CD14-positive monocyte (primary cell): ENCODE data around the gene TSPAN13. TPM values are rescaled to one million over a fixed set of nuclear protein-coding genes. Genes with fewer than 3 reads are reported as not detected.

Experiments
- DNase-seq, 3 donors: peaks; one replicate each; pipeline ENCODE4 v3.0.0-alpha.2; 2011 to 2022
- H2AFZ ChIP-seq: 2 replicates; pipeline ENCODE4 v1.6.0; 2012; ENCODE audit warnings: mild to moderate bottlenecking, low read depth, low read length, inconsistent platforms; ENCODE audit not compliant: insufficient read depth, poor library complexity, severe bottlenecking
- H3K27ac ChIP-seq, 2 donors: 1 replicate in 1 of 2; 2 replicates in 1 of 2; pipeline ENCODE4 v1.5.1; 2012 to 2013; ENCODE audit warnings: low read length in 2 of 2, control low read depth in 1 of 2, inconsistent platforms in 1 of 2, low read depth in 1 of 2, mild to moderate bottlenecking in 1 of 2
- H3K27me3 ChIP-seq, 2 donors: one replicate each; pipeline versions ENCODE4 v1.6.0 to v1.6.1; 2011 to 2013; ENCODE audit warnings: low read length in 2 of 2; ENCODE audit not compliant: control insufficient read depth in 2 of 2, insufficient read depth in 2 of 2
- H3K36me3 ChIP-seq, 2 donors: replicated peaks in 1 of 2; 1 replicate in 1 of 2; 2 replicates in 1 of 2; pipeline versions ENCODE4 v1.5.1 to v1.6.1; 2012 to 2013; ENCODE audit warnings: low read length in 2 of 2, control low read depth in 1 of 2, inconsistent platforms in 1 of 2, mild to moderate bottlenecking in 1 of 2; ENCODE audit not compliant: insufficient read depth in 2 of 2, control insufficient read depth in 1 of 2
- H3K4me1 ChIP-seq, 2 donors: 1 replicate in 1 of 2; 2 replicates in 1 of 2; pipeline versions ENCODE4 v1.5.1 to v1.6.1; 2012 to 2013; ENCODE audit warnings: low read length in 2 of 2, control low read depth in 1 of 2, inconsistent platforms in 1 of 2, mild to moderate bottlenecking in 1 of 2, moderate library complexity in 1 of 2; ENCODE audit not compliant: insufficient read depth in 2 of 2, control insufficient read depth in 1 of 2
- H3K4me2 ChIP-seq: replicated peaks from 2 replicates; pipeline ENCODE3; 2012; ENCODE audit warnings: low read length, moderate library complexity, mild to moderate bottlenecking; ENCODE audit not compliant: poor library complexity, severe bottlenecking; ENCODE audit errors: extremely low read depth
- H3K4me3 ChIP-seq, 3 experiments: fragments of 200-600 bp in 1 of 3; sonication (generic) in 1 of 3; replicated peaks in 1 of 3; 1 replicate in 2 of 3; 2 replicates in 1 of 3; pipeline ENCODE4 v1.5.1; 2011 to 2013; ENCODE audit warnings: low read length in 3 of 3, mild to moderate bottlenecking in 3 of 3, control low read depth in 2 of 3, low read depth in 2 of 3, inconsistent platforms in 1 of 3, moderate library complexity in 1 of 3
- H3K79me2 ChIP-seq: 2 replicates; pipeline ENCODE4 v1.6.0; 2012; ENCODE audit warnings: mild to moderate bottlenecking, control low read depth, inconsistent platforms, low read length, moderate library complexity; ENCODE audit not compliant: insufficient read depth
- H3K9ac ChIP-seq: 2 replicates; pipeline ENCODE4 v1.6.0; 2017; ENCODE audit warnings: low read length, mild to moderate bottlenecking; ENCODE audit not compliant: insufficient read depth, poor library complexity, severe bottlenecking
- H3K9me3 ChIP-seq, 2 donors: replicated peaks in 1 of 2; 1 replicate in 1 of 2; 2 replicates in 1 of 2; pipeline versions ENCODE4 v1.5.1 to v1.6.1; 2012 to 2013; ENCODE audit warnings: low read length in 2 of 2, control low read depth in 1 of 2; ENCODE audit not compliant: control insufficient read depth in 1 of 2, insufficient read depth in 1 of 2
- H4K20me1 ChIP-seq: 2 replicates; pipeline ENCODE4 v1.6.0; 2012; ENCODE audit warnings: mild to moderate bottlenecking, low read length, control low read depth, moderate library complexity; ENCODE audit not compliant: insufficient read depth
- H3K27ac Mint-ChIP-seq, 7 donors: one replicate each; pipeline ENCODE4 v1.8.0; 2020; ENCODE audit warnings: mild to moderate bottlenecking in 7 of 7, mixed read lengths in 7 of 7, moderate library complexity in 6 of 7, inconsistent platforms in 2 of 7
- H3K27me3 Mint-ChIP-seq, 3 donors: one replicate each; pipeline ENCODE4 v1.8.0; 2021 to 2022; ENCODE audit warnings: low read depth in 3 of 3, mild to moderate bottlenecking in 3 of 3, mixed read lengths in 3 of 3, moderate library complexity in 3 of 3, inconsistent platforms in 1 of 3
- H3K36me3 Mint-ChIP-seq, 2 donors: one replicate each; pipeline ENCODE4 v1.8.0; 2020; ENCODE audit warnings: mixed read lengths in 2 of 2, inconsistent platforms in 1 of 2, mild to moderate bottlenecking in 1 of 2
- H3K4me1 Mint-ChIP-seq: one replicate; pipeline ENCODE4 v1.8.0; 2020; ENCODE audit warnings: mild to moderate bottlenecking, mixed read lengths
- H3K4me3 Mint-ChIP-seq, 2 donors: one replicate each; pipeline ENCODE4 v1.8.0; 2020; ENCODE audit warnings: mild to moderate bottlenecking in 2 of 2, mixed read lengths in 2 of 2, moderate library complexity in 1 of 2
- H3K9me3 Mint-ChIP-seq, 7 donors: one replicate each; pipeline ENCODE4 v1.8.0; 2020 to 2022; ENCODE audit warnings: mixed read lengths in 7 of 7, mild to moderate bottlenecking in 6 of 7, moderate library complexity in 6 of 7, inconsistent platforms in 2 of 7
- CTCF ChIP-seq: fragments of 200-600 bp; IDR thresholded peaks from one replicate; pipeline ENCODE4 v1.8.0; 2022; ENCODE audit warnings: antibody characterized with exemption, mild to moderate bottlenecking
- WGBS: methylation state at CpG from one replicate; pipeline ENCODE4 v1.1.5; 2013; ENCODE audit warnings: missing lambda C conversion rate; ENCODE audit not compliant: insufficient coverage; 5-methylcytosine and 5-hydroxymethylcytosine counted together
- intact Hi-C, 2 donors: fragments of 100-400 bp; cut with micrococcal nuclease; formaldehyde crosslinking; loops; one replicate each; pipeline versions ENCODE4 v1.15.0 to v1.15.1; 2023
- polyA plus RNA-seq, 3 donors: library from polyadenylated mRNA; depleted of rRNA in 1 of 3; unstranded in 2 of 3; stranded (reverse) in 1 of 3; fragments of 300-500 nt in 2 of 3; fragments of >200 nt in 1 of 3; fragmentation: Illumina TruSeq in 2 of 3; gene quantifications; 1 replicate in 2 of 3; 2 replicates in 1 of 3; pipeline ENCODE4 v1.2.3, GENCODE V29; 2012 to 2021

TSPAN13 gene
- polyA plus RNA-seq, 3 donors = 0.09 to 0.17 (median 0.16) TPM

GRCh38 chr7:16708980-16709379 lies 44.6 kb upstream of the TSPAN13 start:
- Histone ChIP-seq H3K27me3 (no peaks in the 10 kb centered on the region), H3K36me3 (peaks cover 23 to 49% of the 10 kb centered on the region in 2 donors), H3K79me2 (no peaks in the 10 kb centered on the region), H4K20me1 (no peaks in the 10 kb centered on the region), H3K4me1 (no peaks in the 10 kb centered on the region), H3K9me3 (no peaks in the 10 kb centered on the region), H3K4me3 (no peak overlapping the region), H3K4me2 (no peak overlapping the region), H2AFZ (no peak overlapping the region), H3K27ac (peak overlapping the region in 1 of 2 donors; percentile 20), H3K9ac (no peak overlapping the region)
- Mint-ChIP-seq H3K27ac (peak overlapping the region in 3 of 7 donors; percentile 42 to 74 (median 65)), H3K27me3 (peaks cover 0 to 1% (median 0%) of the 10 kb centered on the region in 3 donors), H3K9me3 (peaks cover 0 to 3% (median 0%) of the 10 kb centered on the region in 7 donors), H3K4me3 (no peak overlapping the region), H3K36me3 (peaks cover 34 to 45% of the 10 kb centered on the region in 2 donors), H3K4me1 (peaks cover 2% of the 10 kb centered on the region)
- no peak for TF ChIP-seq CTCF
- 90% methylated on average over 2 of the region's 3 CpGs for WGBS
- intact Hi-C loops = no loop called here
- peak; percentile 5 to 55 (median 19) for DNase-seq

- H3K9me3 Mint-ChIP-seq = peaks cover 0 to 3% (median 0%) of the 10 kb centered on the region in 7 donors
- no peak overlapping the region for H3K27ac ChIP-seq
- no peak overlapping the region for H3K9ac ChIP-seq
- intact Hi-C loops = no loop called here
- H3K4me2 ChIP-seq = no peak overlapping the region
- no peaks in the 10 kb centered on the region for H3K4me1 ChIP-seq
- peaks cover 26 to 32% of the 10 kb centered on the region in 2 donors for H3K36me3 Mint-ChIP-seq
- H3K36me3 ChIP-seq = peaks cover 12 to 36% of the 10 kb centered on the region in 2 donors
- no peaks in the 10 kb centered on the region for H3K27me3 ChIP-seq
- no CpG with 5 or more reads among the region's 4 CpGs for WGBS
- H3K4me3 ChIP-seq = no peak overlapping the region
- no peak for TF ChIP-seq CTCF
- peaks cover 2% of the 10 kb centered on the region for H3K4me1 Mint-ChIP-seq
- H3K27me3 Mint-ChIP-seq = peaks cover 0 to 2% (median 0%) of the 10 kb centered on the region in 3 donors
- H2AFZ ChIP-seq = no peak overlapping the region
- no peaks in the 10 kb centered on the region for H4K20me1 ChIP-seq
- no peaks in the 10 kb centered on the region for H3K9me3 ChIP-seq
- DNase-seq = no peak
- H3K79me2 ChIP-seq = no peaks in the 10 kb centered on the region
- H3K4me3 Mint-ChIP-seq = no peak overlapping the region
- H3K27ac Mint-ChIP-seq = peak overlapping the region in 1 of 7 donors; percentile 51
Measured at GRCh38 chr7:16710651-16711050, 42.9 kb upstream of the TSPAN13 start.
